HUES6 (cell line): ENCODE data around the gene MKKS.

ENCODE experiments used
- H3K27ac ChIP-seq: 2 replicates; pipeline ENCODE4 v1.7.0; 2013; ENCODE audit warnings: low read depth, mild to moderate bottlenecking, low read length, inconsistent platforms
- H3K27me3 ChIP-seq: 2 replicates; pipeline ENCODE4 v1.6.1; 2013; ENCODE audit warnings: low read length; ENCODE audit not compliant: control insufficient read depth, insufficient read depth
- H3K36me3 ChIP-seq: 2 replicates; pipeline ENCODE4 v1.6.1; 2013; ENCODE audit warnings: low read length; ENCODE audit not compliant: control insufficient read depth, insufficient read depth
- H3K4me1 ChIP-seq: 2 replicates; pipeline ENCODE4 v1.6.1; 2013; ENCODE audit warnings: low read length; ENCODE audit not compliant: control insufficient read depth, insufficient read depth
- H3K4me3 ChIP-seq: 2 replicates; pipeline ENCODE4 v1.5.1; 2013; ENCODE audit warnings: low read depth, low read length
- H3K9ac ChIP-seq: one replicate; pipeline ENCODE4 v1.6.1; 2013; ENCODE audit warnings: mild to moderate bottlenecking, low read length
- H3K9me3 ChIP-seq: 2 replicates; pipeline ENCODE4 v1.6.1; 2013; ENCODE audit warnings: low read depth, low read length; ENCODE audit not compliant: control insufficient read depth, insufficient read depth

MKKS gene

DNA sequence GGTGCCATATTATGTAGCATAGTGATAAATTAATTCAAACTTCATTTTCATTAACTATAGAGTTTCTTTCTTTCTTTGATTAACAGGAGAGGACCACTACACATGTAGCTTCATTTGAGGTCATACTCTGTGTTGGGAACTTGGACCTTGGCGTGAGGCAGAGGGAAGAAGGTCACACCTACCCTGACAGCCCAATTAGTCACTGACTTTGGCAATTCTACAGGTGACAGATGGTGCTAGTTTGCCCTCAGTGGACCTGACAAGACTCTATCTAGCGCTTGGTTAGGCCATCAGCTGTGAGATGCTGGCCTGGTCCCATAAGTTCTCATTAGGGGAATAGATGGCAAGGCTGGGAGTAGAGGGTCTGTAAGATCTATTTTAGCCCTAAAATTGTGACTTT lies 15.2 kb upstream of the MKKS start:
- no peaks in the 10 kb centered on the region for H3K36me3 ChIP-seq
- H3K27ac ChIP-seq, result no peak overlapping the region
- H3K4me1 ChIP-seq, result no peaks in the 10 kb centered on the region; the same call in 1 of the 2 replicates
- no peaks in the 10 kb centered on the region for H3K27me3 ChIP-seq
- no peak overlapping the region for H3K4me3 ChIP-seq
- H3K9me3 ChIP-seq, result no peaks in the 10 kb centered on the region
- H3K9ac ChIP-seq, result no peak overlapping the region

DNA sequence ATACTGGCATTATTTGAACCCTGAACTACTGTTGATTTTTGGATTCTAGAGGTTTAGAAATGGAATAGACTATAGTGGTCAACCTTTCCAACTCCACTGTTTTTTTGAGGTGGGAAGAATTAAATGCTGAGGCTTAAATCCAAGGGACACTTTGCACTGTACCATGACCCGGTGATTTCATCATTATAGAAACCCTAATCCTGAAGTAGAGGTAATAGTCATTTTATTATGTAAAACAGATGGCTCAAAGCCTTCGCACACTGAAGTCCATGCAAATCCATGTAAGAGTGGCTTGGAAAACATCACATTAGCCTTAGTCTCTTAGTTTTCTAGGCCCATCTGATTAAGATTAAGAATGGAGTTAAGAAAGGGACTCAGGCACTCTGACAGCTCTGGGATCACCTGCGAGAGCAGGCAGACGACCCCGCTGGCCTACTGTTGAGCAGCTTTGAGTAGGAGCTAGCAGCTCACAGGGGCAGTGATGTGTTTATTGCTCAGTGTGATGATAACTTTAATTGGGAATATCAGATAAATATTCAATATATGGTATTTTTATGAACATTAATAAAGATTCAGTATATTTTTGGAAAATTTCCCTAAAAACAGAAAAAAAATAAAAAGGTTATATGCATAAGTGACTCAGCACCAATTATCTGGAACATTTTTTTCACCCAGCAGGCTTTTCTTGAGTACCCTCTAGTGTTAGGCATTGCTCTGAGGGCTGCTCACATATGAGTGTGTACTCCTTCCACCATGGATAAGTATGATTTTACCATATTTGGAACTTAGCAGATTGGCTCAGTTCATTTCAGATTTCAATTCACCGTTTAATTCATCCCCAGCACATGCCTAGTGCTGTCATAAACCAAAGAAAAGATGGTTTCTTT lies 14.5 kb upstream of the MKKS start:
- Histone ChIP-seq H3K4me3 (no peak overlapping the region), H3K36me3 (no peaks in the 10 kb centered on the region), H3K4me1 (no peaks in the 10 kb centered on the region; the same call in 1 of the 2 replicates), H3K9me3 (no peaks in the 10 kb centered on the region), H3K27ac (no peak overlapping the region), H3K9ac (no peak overlapping the region), H3K27me3 (no peaks in the 10 kb centered on the region)

DNA sequence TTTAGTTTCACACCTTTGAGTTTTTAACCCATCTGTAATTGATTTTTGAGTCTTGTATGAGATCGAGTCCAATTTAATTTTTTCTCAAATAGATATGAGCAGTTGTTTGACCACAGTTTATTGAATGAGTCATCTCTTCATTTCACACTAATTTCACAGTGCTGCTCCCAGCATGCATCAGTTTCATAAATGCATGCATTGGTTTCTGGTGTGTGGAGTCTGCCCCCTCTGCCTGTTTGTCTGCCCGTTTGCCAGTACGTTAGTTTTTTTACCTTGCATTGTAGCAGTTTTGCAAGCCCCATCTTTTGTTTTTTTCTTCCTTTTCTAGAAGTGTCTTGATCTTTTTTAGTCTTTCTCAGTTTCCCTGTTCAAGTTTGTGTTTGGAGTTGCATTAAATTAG lies 13.0 kb upstream of the MKKS start:
- Histone ChIP-seq H3K4me1 (no peaks in the 10 kb centered on the region; the same call in 1 of the 2 replicates), H3K9me3 (no peaks in the 10 kb centered on the region), H3K36me3 (no peaks in the 10 kb centered on the region), H3K9ac (no peak overlapping the region), H3K27me3 (no peaks in the 10 kb centered on the region), H3K27ac (no peak overlapping the region; the same call in 1 of the 2 replicates), H3K4me3 (no peak overlapping the region)

DNA sequence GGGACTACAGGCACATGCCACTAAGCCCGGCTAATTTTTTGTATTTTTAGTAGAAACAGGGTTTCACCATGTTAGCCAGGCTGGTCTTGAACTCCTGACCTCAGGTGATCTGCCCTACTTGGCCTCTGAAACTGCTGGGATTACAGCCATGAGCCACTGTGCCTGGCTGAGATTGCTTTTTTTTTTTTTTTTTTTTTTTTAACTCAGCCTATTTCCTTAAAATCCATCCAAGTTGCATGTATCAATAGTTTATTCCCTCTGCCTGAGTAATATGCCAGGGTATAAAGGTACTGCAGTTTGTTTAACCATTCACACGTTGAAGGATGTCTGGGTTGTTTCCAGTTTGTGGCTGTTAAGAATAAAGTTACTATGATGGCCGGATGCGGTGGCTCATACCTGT lies 11.7 kb upstream of the MKKS start:
- Histone ChIP-seq H3K36me3 (no peaks in the 10 kb centered on the region), H3K4me3 (no peak overlapping the region), H3K4me1 (no peaks in the 10 kb centered on the region; the same call in 1 of the 2 replicates), H3K27ac (no peak overlapping the region), H3K27me3 (no peaks in the 10 kb centered on the region), H3K9me3 (no peaks in the 10 kb centered on the region), H3K9ac (no peak overlapping the region)

DNA sequence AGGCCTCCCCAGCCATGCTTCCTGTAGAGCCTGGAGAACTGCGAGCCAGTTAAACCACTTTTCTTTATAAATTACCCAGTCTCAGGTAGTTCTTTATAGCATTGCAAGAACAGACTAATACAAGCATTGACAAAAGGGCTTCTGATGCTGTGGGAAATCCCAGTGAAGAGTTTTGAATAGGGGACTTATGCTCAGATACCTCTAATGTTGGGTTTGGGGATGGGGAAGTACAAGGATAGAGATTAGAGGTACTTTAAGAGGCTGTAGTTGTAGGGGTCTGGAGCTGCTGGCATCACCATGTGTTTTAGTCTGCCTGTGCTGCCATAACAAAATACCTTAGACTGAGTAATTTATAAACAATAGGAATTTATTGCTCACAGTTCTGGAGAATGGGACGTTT lies 9.9 kb upstream of the MKKS start:
- Histone ChIP-seq H3K36me3 (no peaks in the 10 kb centered on the region), H3K27ac (no peak overlapping the region), H3K27me3 (no peaks in the 10 kb centered on the region), H3K4me3 (no peak overlapping the region), H3K4me1 (no peaks in the 10 kb centered on the region; the same call in 1 of the 2 replicates), H3K9me3 (no peaks in the 10 kb centered on the region), H3K9ac (no peak overlapping the region)

DNA sequence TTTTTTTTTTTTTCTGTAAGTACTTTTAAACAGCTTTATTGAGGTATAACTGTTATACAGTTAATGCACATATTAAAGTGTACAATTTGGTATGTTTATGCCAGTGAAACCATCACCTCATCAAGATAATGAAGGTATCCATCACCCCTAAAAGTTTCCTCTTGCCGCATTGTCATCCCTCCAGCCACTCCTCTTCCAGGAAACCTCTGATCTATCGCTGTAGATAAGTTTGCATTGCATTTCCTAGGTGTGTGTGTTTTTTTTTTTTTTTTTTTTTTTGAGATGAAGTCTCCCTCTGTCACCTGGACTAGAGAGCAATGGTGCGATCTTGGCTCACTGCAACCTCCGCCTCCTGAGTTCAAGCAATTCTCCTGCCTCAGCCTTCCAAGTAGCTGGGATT lies 4.2 kb upstream of the MKKS start:
- no peaks in the 10 kb centered on the region for H3K36me3 ChIP-seq
- H3K27ac ChIP-seq, result no peak overlapping the region
- no peaks in the 10 kb centered on the region for H3K9me3 ChIP-seq
- H3K4me1 ChIP-seq, result peaks cover 2% of the 10 kb centered on the region; the same call in 1 of the 2 replicates
- no peak overlapping the region for H3K4me3 ChIP-seq
- H3K27me3 ChIP-seq, result no peaks in the 10 kb centered on the region
- no peak overlapping the region for H3K9ac ChIP-seq

DNA sequence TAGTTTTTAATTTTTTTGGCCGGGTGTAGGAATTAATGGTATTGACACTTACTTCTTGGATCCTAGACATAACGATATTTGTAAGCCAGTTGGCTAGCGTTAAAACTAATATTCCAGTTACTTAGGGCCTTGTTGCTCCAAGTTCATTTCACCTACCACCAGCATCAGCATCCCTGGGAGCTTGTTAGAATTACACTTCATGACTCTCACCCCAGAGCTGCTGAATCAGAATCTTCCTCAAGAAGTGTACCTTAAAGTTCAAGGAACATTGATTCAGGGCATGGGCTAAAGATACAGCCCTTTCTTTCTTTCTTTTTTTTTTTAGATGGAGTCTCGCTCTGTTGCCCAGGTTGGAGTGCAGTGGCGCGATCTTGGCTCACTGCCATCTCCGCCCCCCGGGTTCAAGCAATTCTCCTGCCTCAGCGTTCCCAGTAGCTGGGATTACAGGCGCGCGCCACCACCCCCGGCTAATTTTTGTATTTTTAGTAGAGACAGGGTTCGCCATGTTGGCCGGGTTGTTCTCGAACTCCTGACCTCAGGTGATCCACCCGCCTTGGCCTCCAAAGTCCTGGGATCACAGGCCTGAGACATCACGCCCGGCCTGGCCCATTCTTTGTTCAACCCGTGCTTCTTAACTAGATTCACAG lies 2.2 kb upstream of the MKKS start:
- peak overlapping the region; percentile 93 for H3K4me3 ChIP-seq
- no peaks in the 10 kb centered on the region for H3K9me3 ChIP-seq
- peaks cover 12% of the 10 kb centered on the region for H3K4me1 ChIP-seq
- no peak overlapping the region for H3K9ac ChIP-seq
- no peaks in the 10 kb centered on the region; the same call in 1 of the 2 replicates for H3K36me3 ChIP-seq
- H3K27me3 ChIP-seq, result no peaks in the 10 kb centered on the region
- no peak overlapping the region for H3K27ac ChIP-seq

DNA sequence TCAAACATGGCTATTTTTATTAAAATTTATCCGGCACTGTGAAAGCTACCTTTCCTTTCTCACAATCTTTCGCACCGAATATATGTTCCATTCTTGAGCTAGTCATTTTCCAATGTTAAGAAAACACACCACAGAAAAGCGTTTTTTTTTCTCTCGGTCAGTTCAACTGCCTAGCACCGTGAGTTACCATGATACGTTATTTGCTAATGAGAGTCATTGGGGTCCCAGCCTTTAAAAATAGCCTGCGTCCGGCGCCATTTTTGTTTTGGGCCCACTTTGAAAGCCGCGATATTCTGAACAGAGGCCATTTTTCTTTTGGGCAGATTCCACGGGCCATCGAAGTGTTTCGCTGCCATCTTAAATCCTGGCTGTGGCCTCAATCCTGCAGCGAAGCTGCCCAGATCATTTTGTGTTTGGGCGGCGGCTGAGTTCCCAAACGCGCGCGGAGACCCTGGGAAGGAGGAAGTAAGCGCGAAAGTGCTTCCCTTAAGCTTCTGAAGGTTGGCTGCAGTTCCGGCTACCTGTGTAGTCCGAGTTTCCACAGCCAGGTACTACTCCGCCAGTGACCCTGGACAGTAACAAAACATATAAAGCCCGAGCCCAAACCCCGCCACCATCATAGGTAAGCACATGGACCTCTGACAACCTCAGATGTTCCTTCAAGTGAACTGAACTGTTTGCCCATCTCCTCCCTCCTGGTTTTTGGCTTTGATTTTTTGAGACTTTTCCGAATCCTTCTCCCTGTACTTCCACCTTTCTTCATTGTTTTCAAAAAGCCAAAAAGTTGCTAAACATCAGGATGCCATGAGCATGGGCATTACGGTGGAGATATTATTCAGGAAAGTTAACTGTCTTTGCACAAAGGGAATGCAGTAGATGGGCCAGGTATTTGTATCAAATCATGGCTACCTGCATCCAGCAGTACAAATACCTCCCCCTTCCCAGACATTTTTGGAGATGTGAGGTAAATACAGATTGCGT lies 1.1 kb upstream of the MKKS start, which contains the start of gene SLX4IP:
Gene SLX4IP, plus strand, starts transcription at position 474 of the 981 bp plus-strand sequence. CDS start 22,900 bp downstream, outside the sequence.
- Histone ChIP-seq H3K36me3 (no peaks in the 10 kb centered on the region; the same call in 1 of the 2 replicates), H3K27me3 (no peaks in the 10 kb centered on the region), H3K9ac (peak within 1 kb of the TSS; percentile 96), H3K4me3 (peak within 1 kb of the TSS; percentile 93), H3K9me3 (no peaks in the 10 kb centered on the region), H3K27ac (peak within 1 kb of the TSS; percentile 85; the same call in 1 of the 2 replicates), H3K4me1 (peaks cover 20% of the 10 kb centered on the region)

DNA sequence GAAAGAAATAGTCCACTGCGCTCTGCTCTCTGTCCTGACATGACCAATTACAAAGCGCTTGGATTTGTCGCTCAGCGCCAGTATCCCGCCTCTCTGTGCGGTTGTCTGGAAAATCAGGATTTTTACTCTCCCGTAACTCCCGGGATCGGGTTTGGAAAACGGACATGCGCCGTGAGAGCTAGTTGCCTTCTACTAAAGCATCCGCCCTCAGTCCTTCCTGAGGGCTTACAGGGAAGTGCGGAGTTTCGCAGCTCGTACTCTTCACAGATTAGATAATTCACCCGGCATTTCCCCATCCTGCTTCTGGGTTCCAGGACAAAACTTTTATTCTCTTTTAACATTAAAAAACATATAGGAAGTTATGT lies 427 bp upstream of the MKKS start:
- no peaks in the 10 kb centered on the region; the same call in 1 of the 2 replicates for H3K36me3 ChIP-seq
- H3K4me1 ChIP-seq, result peaks cover 27% of the 10 kb centered on the region
- H3K9me3 ChIP-seq, result no peaks in the 10 kb centered on the region
- H3K9ac ChIP-seq, result peak overlapping the region; percentile 96
- H3K4me3 ChIP-seq, result peak overlapping the region; percentile 93
- H3K27ac ChIP-seq, result peak overlapping the region; percentile 85; the same call in 1 of the 2 replicates
- no peaks in the 10 kb centered on the region for H3K27me3 ChIP-seq

DNA sequence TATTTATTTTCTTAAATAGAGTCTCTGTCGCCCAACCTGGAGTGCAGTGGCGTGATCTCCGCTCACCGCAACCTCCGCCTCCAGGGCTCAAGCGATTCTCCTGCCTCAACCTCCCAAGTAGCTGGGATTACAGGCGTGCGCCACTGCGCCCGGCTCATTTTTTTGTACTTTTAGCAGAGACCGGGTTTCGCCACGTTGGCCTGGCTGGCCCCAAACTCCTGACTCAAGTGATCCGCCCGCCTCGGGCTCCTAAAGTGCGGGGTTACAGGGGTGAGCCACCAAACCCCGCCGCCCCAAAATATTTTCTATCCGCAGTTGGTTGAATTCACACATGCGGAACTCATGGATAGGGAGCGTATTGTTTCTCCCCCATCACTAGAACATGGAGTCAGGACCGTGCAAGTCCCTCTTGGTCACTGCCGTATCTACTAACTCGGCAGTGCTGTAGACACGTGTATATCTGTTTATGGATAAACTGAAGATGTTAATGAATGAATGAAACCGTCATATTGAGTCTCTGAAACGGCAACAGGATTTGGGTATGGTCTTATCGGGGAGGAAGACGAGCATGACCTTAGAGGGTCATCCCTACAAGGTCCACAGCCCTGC lies 904 bp downstream of the MKKS start:
- H3K9me3 ChIP-seq, result no peaks in the 10 kb centered on the region
- peak overlapping the region; percentile 93 for H3K4me3 ChIP-seq

More for the DNA sequence above, 904 bp downstream of the MKKS start:
- Histone ChIP-seq H3K4me1 (peaks cover 35% of the 10 kb centered on the region), H3K27me3 (no peaks in the 10 kb centered on the region), H3K9ac (peak overlapping the region; percentile 96), H3K27ac (peak overlapping the region; percentile 85), H3K36me3 (no peaks in the 10 kb centered on the region; the same call in 1 of the 2 replicates)
